SK-N-DZ (cell line): Measurements from ENCODE around the gene FLYWCH1.

Source experiments
- DNase-seq: peaks from one replicate; pipeline ENCODE4 v3.0.0-alpha.2; 2015; ENCODE audit warnings: low spot score
- small RNA-seq, 2 experiments: library from RNA; depleted of rRNA; stranded (forward); fragments of <200 nt; gene quantifications; one replicate each; pipeline ENCODE3, GENCODE V24; 2014

Gene FLYWCH1

DNA sequence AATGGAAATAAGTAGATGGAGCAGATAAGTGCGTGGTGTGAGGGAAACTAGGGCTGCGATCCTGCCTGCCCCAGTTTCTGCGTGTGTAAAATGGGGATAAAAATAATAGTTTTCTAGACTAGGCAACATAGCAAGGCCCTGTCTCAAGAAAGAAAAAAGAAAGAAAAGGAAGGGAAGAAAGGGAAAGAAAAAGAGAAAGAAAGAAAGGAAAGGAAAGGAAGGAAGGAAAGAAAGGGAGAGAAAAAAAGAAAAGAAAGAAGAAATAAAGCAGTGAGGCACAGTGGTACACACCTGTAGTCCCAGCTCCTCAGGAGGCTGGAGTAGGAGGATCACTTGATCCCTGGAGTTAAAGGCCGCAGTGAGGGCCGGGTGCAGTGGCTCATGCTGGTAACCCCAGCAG lies 70.7 kb downstream of the FLYWCH1 start:
- no peak for DNase-seq

DNA sequence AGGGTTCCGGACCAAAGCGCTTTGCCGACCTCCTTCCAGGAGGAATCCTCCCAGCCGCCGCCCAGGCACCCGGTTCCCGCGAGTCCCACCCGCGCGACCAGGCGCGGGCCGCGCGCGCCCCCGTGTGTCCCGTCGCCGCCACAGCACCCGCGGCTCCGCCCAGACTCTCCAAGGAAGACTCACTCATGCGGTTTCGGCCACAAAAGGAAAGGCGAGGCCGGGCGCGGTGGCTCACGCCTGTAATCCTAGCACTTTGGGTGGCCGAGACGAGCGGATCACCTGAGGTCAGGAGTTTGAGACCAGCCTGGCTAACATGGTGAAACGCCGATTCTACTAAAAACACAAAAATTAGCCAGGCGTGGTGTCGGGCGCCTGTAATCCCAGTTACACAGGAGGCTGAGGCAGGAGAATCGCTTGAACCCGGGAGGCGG lies 72.0 kb downstream of the FLYWCH1 start:
- peak; percentile 82 for DNase-seq

DNA sequence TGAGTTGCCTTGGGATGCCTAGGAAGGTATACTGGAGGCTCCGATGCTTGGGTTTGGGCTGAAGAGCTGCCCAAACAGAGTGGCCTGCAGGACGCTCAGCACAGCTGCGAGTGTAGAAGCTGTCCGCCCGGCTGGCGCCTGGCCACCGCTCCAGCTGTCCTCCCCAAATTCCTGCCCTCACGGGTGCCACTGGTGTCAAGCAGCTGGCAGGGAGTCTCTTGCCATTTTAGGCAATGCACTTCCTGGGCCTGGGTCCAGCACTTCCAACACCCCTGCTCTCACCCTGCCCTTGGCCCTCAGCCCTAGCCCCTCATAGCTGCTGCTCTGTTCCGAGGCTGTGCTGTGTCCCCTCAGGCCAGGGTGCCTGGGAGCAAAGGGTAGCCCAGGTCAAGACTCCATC lies 73.7 kb downstream of the FLYWCH1 start:
- no peak for DNase-seq

DNA sequence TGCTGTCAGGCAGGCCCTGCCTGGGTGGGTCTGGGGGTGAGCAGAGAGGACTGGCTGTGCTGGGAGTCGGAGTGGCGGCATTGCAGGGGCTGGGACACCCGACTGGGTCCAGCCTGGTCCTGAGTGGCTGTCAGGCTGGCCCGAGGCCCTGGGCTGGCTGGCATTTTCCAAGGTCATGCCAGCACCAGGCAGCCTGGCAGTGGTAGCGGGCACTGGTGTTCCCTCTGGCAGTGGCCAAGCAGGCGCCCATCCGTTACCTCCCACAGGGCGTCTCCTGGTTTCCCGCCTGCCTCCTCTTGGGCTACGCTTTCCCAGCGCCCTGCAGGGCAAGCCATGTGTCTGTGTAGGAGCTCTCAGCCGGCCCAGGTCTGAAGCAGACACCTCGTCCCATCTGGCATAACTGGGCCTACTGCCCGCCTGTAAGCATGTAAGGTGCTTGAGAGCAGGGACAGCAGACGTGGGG lies 74.2 kb downstream of the FLYWCH1 start:
- peak; percentile 41 for DNase-seq

DNA sequence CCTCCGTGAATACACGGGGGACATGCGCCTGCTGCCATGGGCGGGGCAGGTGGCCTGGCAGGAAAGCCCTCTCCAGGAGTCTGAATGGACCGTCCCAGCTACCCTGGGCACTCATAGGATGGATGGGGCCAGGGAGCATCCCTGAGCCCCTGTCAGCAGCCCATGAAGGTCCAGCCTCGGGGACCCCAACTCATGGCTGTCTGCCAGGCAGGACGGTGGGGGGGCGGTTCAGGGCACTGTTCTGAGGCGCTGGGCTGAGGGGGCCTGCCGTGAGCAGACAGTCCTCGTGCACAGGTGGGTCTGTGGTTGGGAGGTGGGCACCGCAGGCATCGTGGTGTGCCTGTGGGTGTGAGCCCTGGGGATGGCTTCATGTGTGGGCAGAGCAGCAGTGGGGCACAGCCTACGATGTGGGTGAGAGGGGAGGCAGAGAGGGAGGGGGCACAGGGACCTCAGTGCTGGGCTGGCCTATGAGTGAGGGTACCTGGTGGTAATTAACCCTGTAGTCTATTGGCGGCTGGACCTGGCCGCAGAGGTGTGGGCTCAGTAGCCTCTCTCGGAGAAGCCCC lies 75.0 kb downstream of the FLYWCH1 start:
- DNase-seq = no peak

DNA sequence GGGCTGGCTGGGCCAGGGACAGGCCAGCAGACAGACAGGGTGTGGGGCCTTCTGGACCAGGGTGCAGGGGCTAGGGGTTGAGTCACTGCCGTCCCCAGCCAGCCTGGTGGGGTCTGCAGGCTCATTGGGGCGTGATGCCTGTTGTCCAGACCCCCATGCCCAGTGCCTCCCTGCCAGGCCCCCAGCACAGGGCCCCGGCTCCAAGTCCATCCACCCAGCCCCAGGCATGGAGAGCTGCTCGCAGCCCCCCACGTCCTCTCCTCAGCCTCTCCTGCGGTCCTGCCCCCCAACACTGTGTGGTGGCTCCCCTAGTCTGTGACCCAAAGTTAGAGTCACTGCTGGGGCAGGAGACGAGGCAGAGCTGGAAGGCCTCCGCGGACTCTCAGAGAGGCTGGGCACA lies 75.6 kb downstream of the FLYWCH1 start:
- no peak for DNase-seq

DNA sequence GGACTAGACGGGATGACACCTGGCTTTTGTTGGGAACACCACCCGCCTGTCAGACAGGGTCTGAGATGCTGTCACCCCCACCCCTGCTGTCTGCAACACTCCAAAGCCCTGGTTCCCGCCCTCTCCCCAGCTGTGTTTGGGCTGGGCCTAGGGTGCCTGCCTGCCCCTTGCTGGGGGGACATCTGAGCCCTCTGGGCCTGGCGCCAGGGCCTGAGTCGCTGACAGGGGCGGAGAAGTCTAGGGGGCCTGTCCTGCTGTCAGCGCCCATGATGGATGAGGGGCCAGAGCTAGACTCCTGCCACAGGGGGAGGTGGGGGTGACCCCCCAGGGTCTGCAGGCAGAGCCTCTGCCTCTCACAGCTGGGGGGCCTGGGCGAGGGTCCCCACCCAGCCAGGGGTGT lies 76.1 kb downstream of the FLYWCH1 start:
- peak; percentile 37 for DNase-seq

DNA sequence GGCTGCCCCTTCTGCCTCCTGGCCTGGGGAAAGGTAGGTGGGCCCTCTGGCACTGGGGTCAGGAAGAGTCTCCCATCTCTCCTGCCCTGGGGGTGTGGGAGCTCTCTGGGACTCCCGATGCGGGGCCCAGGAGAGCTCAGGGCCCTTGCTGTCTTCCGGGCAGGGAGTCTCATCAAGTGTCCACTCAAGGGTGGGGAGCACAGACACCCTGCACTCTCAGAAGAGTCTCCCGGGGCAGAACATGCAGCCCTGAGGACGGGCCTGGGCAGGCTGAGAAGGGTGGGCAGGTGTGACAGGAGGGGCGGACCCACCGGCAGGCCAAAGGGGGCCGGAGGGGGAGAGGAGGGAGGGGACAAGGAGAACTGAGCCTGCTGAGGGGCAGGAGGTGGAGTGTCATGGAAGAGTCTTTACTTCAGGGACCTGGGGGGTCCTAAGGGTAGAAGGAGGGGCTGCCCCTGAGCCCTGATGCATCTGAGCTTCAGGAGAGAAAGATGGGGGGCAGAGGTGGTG lies 76.9 kb downstream of the FLYWCH1 start:
- DNase-seq = no peak

DNA sequence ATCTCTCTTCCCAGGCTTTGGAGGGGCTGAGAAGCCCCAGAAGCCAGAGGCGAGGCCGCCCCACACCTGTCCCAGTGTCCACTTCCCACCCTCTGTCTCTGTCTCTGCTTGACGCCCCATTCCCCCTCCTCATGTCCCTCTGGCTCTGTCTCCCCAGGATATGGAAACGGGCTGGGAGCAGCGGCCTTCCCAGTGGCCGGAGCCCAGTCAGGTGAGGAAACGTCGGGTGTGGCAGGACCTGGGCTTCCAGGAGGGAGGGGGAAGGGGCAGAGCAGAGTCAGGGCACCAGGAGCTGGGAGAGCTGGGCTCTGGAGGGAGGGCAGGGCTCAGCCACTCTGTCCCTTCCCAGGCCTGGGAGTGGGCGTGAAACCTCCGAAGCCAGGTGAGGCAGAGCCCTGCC lies 79.2 kb downstream of the FLYWCH1 start:
- no peak for DNase-seq

DNA sequence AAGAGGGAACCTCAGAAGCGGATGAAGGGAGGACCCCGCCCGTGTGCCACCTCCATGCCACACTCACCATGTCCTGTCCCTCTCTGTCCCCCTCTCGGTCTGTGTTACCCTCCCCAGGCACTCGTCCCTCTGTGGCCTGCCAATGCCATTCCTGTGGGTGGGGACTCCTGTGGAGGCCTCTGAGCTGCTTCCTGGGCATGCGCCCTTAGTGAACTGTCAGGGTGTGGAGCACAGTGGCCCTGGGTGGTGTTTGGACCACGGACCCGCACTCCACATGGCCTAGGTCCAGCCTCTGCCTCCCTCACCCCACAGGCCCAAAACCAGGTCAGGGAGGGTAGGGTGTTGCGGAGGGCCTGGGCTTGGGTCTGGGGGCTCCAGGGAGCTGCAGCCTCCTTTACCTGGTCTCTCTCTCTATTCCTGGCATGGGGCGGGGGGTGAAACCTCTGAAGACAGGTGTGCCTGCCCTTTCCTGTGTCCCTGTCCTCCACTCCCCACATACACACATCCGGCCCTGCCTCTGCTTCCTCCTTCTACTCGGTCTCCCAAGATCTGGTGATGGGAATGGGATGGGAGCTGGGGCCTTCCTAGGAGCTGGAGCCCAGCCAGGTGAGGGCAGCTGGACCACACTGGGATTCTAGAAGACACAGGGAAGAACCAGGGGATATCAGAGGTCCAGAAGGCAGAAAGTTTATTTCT lies 80.0 kb downstream of the FLYWCH1 start:
- no peak for DNase-seq

DNA sequence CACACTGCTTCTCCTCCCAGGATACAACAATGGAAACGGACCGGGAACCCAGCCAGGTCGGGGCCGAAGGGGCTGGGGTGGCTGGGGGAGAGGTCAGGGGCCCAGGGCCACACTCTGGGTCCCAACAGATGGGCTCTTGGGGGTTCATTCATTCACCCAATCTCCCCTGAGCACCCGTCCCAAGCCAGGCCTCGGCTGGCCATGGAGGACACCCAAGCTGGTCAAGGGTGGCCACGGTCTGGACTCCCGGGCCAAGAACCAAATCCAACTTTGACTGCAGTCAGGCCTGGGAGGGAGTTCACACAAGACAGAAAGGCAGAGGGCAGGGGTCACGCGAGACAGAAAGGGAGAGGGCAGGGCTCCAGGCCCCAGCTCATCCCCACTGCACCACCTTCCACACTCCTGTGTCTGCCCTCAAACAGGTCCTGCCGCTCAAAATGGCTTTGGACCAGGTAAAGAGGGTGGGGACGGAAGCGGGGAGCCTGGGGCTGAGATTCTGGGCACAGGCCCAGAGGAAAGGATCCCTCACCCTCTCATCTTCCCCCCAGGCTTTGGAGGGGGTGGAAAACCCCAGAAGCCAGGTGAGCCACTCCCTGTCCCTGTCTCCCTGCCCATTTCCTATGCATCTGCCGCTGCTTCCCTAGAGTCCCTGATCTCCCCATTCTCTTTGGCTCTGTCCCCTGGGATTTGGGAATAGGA lies 80.8 kb downstream of the FLYWCH1 start:
- no peak for DNase-seq

DNA sequence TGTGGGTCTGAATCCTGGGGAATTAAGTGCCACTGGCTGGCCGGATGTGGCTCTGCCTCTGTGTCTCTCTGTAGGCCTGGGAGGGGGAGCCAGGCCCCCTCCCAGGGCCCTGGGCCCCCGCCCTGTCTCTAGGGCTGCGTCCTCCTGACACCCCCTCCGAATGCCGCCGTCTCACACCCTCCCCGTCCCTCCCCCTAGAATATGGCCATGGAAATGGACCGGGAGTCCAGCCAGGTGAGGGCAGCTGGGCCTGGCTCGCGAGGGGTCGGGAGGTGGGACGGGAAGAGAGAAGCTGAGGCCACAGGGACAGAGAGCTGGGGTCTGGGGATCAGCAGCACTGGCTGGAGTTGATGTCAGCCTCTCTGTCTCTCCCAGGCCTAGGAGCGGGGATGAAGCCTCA lies 84.6 kb downstream of the FLYWCH1 start:
- no peak for DNase-seq

DNA sequence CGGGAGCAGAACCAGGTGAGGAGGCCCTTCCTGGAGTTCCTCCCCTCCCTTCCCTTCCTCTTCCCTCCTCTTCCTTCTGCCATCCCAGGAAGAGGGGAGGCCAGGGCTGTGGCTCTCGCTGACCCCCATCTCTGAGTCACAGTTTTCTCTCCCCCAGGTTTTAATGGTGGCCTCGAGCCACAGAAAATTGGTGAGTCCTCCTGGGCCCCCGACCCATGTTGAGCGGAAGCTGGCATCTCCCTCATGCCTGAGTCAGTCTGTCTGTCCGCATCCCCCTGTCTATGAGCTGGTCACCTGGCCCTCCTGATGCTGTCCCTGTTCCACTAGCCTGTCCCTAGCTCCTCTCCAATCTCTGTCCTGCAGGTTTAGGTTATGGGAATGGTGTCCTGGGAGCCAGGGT lies 88.2 kb downstream of the FLYWCH1 start:
- no peak for DNase-seq

DNA sequence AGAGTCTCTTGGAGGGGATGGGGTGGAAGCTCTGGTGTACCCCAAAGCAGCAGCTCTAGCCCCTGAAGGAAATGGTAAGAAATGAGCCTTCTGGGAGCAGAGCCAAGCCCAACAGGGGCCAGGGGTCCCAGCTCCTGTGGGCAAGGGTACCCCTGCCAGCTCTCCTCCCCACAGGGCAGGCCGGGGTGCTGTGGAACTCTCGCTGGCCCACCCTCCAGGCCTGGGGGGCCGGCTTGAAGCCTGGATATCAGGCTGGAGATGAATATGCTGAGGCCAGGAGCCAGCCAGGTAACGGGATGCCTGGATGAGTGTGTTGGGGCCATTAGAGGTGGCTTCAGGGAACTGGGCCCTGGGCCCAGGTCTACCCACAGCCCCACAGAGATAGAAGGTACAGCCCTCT lies 88.8 kb downstream of the FLYWCH1 start:
- DNase-seq = no peak

Small RNA genes lying within 50 kb of the gene (small RNA-seq; reads per million reads assigned to genes)
- 0 reads per million in 2 experiments for gene LINC00514
